T-helper 2 cell (primary cell): ENCODE results near the gene TMEM95.

Source experiments
- DNase-seq, 5 experiments: peaks; one replicate each; pipeline versions ENCODE4 v3.0.0 to v3.0.0-alpha.2; 2012 to 2022
- total RNA-seq, 2 donors: gene quantifications; one replicate each; lab custom pipeline; 2026; lab: John Stamatoyannopoulos, UW

The TMEM95 gene
- 0.20 to 1.2 reads per million in 2 donors for total RNA-seq

GRCh38 chr17:7355053-7355452, at the start of gene TMEM95:
TSS of gene TMEM95 (plus strand) at chr17:7355156. CDS start at chr17:7355205, 49 bp downstream.
- no peak for DNase-seq

- DNase-seq, result peak; percentile 100
Measured at GRCh38 chr17:7306911-7307685, 47.9 kb upstream of the TMEM95 start, which contains the start of gene EIF5A. TSS of gene EIF5A (plus strand) at chr17:7307628. CDS start at chr17:7309636, 2,008 bp downstream.

- DNase-seq, result peak in 4 of 5 experiments; percentile 29 to 78 (median 57)
Measured at GRCh38 chr17:7307686-7308624, 47.0 kb upstream of the TMEM95 start.

GRCh38 chr17:7308625-7309433, 46.1 kb upstream of the TMEM95 start:
- peak; percentile 62 to 95 (median 85) for DNase-seq

- no peak for DNase-seq
Measured at GRCh38 chr17:7309628-7310027, 45.3 kb upstream of the TMEM95 start.

GRCh38 chr17:7311110-7311705, 43.7 kb upstream of the TMEM95 start:
- no peak for DNase-seq

- DNase-seq, result no peak
Measured at GRCh38 chr17:7312432-7313087, 42.4 kb upstream of the TMEM95 start.

GRCh38 chr17:7313088-7313889, 41.7 kb upstream of the TMEM95 start:
- no peak for DNase-seq

- DNase-seq, result no peak
Measured at GRCh38 chr17:7313890-7314718, 40.9 kb upstream of the TMEM95 start.

GRCh38 chr17:7314719-7315569, 40.0 kb upstream of the TMEM95 start, which contains the start of gene GPS2:
TSS of gene GPS2 (minus strand) at chr17:7315360. CDS start at chr17:7315052, 308 bp downstream.
- peak; percentile 86 to 95 (median 89) for DNase-seq

- no peak for DNase-seq
Measured at GRCh38 chr17:7315570-7316235, 39.3 kb upstream of the TMEM95 start.

- DNase-seq, result no peak
Measured at GRCh38 chr17:7317161-7317803, 37.7 kb upstream of the TMEM95 start.

GRCh38 chr17:7318121-7318860, 36.7 kb upstream of the TMEM95 start:
- DNase-seq, result no peak

- no peak for DNase-seq
Measured at GRCh38 chr17:7321466-7321865, 33.5 kb upstream of the TMEM95 start.

GRCh38 chr17:7322520-7323194, 32.3 kb upstream of the TMEM95 start:
- DNase-seq, result no peak
